Measurements from ENCODE around the gene PPP1R16B.

DNA sequence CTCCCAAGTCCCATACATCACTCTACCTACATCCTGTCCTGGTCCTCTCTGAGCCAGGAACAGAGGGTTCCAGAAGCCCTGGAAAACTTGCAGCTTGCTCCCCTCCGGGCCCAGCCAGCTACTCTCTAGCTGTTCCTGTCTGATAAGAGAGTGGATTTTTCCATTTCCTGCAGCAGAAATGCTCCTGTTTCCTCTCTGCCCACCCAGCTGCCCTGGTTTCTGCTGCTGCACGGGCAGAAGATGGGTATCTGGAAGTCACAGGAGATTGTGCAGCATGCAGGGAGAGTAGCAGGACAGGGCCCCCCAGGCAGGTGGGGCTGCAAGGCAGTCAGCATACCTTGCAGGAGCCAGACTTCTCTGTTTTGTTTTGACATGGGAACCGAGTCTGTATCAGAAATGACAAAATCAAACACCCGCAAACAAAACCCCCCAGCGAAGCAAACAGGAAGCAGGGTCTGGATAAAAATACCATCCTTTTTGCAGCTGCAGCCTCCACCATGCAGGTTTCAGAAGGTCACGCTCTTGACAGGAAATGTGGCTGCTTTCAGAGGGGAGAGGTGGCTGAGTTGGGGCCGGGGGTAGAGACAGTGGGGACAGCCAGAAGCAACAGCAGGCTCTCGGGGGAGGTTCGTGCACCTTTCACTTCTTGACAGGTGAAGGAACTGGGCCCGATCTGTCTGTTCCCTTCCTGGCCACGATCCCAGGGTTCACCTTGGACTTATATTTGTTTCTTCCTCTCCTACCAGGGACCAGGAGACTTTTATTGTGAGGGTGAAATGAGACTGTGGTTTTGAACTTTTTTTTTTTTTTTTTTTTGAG lies 69.9 kb downstream of the PPP1R16B start:
- no peak for TF ChIP-seq POLR2A (IDR thresholded peaks at IDR 0.05)
- TF ChIP-seq, protein P1, sequence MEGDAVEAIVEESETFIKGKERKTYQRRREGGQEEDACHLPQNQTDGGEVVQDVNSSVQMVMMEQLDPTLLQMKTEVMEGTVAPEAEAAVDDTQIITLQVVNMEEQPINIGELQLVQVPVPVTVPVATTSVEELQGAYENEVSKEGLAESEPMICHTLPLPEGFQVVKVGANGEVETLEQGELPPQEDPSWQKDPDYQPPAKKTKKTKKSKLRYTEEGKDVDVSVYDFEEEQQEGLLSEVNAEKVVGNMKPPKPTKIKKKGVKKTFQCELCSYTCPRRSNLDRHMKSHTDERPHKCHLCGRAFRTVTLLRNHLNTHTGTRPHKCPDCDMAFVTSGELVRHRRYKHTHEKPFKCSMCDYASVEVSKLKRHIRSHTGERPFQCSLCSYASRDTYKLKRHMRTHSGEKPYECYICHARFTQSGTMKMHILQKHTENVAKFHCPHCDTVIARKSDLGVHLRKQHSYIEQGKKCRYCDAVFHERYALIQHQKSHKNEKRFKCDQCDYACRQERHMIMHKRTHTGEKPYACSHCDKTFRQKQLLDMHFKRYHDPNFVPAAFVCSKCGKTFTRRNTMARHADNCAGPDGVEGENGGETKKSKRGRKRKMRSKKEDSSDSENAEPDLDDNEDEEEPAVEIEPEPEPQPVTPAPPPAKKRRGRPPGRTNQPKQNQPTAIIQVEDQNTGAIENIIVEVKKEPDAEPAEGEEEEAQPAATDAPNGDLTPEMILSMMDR (IDR thresholded peaks at IDR 0.05): no peak

Data from ovary (tissue), 3 donors.